HPDE6-E6E7 (cell line): Measurements from ENCODE around the gene CDC16.
"Not testable (repeated sequence)": the region's sequence is repeated elsewhere in the genome, so short reads cannot be mapped to it uniquely, and the experiment has no call there.

Source experiments
- DNase-seq: peaks from one replicate; pipeline ENCODE4 v3.0.0; 2011; ENCODE audit warnings: missing footprints; ENCODE audit errors: extremely low spot score

CDC16 gene

DNA sequence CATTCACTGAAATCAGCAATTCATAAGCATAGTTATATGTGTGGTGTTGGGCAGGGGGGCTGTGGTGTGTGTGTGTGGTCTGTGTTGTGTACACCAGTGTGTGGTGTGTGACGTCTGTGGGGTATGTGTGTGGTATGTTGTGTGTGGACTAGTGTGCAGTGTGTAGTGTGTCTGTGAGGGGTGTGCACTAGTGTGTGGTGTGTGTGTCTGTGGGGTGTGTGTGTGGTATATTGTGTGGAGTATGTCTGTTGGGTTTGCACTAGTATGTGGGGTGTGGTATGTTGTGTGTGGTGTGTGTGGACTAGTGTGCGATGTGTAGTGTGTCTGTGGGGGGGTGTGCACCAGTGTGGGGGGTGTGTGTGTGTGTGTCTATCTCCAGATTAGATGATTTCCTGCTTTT lies 7.2 kb upstream of the CDC16 start:
- no peak for DNase-seq

DNA sequence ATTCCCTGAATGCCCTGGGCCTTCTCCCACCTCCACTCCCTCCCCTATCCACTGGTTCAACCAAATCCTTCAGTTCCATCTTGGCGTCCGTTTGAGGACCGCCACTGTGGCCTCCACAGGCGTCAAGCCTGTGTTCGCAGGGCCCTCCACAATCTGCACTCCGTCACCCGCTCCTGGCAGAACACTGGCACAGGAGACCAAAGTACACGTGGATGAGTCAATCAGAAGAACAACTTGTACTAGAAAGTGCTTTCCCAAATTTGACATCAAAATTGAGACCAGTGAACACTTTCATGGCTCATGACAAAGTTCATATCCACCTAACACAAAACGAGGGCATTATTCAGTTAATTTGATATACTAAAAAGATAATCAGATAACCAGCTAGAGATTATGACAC lies 6.5 kb upstream of the CDC16 start:
- DNase-seq = no peak

DNA sequence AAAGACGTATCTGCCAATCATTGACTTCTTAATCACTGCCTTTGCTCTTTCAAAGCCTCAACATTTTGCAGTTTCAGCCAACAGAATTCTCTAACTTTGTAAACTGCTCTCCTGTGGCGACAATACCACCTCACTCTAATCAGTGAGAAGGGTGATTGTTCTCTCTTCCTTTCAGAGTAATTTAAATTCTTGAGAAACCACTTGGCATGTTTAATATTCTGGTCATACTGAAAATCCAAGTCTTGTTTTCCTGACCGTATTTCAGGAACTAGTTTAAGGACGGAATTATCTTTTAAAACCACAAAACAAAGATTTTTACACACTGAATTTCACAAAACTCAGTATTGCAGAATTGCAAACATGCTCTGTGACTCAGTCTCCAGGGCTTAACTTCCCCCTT lies 5.2 kb upstream of the CDC16 start:
- DNase-seq = no peak

- no peak for DNase-seq
These were observed 4.6 kb upstream of the CDC16 start for GRCh38 chr13:114230117-114230516.

DNA sequence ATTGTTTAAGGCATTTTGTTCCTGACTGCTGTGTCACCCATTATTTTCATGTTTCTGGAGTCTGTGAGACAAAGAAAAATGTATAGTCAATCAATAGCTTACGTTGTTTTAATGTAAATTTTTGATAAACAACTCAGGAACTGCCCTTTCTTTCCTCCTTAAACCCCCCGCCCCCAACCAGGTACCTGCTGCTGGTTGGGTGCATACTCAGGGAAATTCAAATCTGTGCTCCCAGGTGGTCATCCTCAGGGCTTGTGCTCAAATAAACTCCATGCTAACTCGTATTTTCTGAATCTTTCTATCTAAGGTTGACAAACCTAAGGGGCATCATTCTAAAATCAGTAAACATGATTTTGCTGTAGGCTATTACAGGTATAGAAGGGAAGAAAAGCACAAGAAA lies 4.1 kb upstream of the CDC16 start:
- no peak for DNase-seq

DNA sequence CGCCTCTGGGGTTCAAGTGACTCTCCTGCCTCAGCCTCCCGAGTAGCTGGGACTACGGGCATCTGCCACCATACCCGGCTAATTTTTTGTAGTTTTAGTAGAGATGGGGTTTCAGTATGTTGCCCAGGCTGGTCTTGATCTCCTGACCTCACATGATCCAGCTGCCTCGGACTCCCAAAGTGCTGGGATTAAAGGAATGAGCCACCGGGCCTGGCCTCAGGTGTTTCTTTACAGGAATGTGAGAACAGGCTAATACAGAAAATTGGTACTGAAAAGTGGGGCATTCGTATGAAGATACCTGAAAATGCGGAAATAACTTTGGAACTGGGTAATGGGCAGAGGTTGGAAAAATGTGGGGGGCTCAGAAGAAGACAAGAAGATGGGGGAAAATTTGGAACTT lies 2.8 kb upstream of the CDC16 start:
- DNase-seq = no peak

DNA sequence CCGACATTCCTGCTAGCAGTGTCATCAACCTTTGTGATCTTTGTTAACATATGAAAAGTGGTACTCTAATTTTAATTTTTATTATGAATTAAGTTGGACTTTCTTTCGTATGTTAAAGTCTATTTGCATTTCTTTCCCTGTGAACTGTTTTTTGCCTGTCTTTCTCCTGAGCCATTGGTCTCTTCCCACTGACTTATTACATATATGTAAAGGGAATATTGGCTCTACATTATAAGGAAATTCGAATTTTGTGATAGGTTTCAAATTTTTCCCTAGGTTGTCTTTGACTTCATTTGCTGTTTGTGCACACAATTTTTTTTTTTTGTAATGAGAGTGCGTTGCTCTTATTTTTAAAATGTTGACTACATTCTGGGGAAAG lies 442 bp upstream of the CDC16 start:
- DNase-seq = no peak

DNA sequence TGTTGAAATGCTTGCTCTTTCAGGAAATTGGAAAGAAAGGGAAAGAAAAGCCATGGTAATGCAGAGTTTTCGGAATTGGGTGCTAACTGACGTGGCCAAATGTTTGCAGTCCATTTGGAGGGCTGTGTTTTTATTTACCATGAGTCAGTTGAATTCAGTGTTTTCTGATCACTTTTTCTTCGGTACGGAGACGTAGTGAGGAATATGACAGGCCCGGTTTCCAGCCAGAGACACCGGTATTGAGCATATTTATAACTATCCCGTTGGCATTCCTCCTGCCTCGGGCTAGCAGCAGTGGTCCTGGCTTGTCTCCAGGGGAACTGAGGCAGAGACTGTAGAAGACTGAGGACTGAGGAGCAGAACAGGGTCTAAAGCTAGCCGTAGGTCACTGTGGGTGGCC lies 1.0 kb downstream of the CDC16 start:
- DNase-seq = no peak

DNA sequence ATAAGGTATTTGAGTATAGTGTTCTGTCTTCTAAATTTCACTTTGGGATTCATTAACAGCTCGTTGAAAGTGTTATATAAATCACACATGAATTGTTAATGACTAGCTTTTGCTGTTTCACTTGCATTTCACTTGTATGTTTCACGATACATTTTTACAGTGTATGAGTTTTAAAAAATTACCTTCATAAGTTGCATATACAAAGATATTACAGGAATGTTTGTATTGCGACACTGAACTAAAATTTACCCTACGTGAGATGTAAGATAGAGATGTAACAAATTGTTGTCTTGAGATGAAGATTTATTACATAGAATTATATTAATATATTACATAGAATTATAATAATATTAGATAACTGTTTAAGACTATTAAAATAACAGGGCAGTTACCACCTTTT lies 1.5 kb downstream of the CDC16 start:
- no peak for DNase-seq

- no peak for DNase-seq
These were observed 2.9 kb downstream of the CDC16 start for GRCh38 chr13:114237415-114238112.

DNA sequence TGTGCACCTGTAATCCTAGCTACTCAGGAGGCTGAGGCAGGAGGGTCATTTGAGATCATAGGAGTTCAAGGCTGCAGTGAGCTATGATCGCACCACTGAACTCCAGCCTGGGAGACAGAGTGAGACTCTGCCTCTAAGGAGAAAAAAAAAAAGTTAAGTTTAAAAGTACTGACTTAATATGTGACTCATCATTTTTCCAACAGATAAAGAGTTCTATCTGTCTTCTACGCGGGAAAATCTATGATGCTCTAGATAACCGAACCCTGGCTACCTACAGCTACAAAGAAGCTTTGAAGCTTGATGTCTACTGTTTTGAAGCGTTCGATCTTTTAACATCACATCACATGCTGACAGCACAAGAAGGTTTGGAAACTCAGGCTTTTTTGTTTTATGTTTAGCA lies 7.2 kb downstream of the CDC16 start:
- DNase-seq = no peak

- DNase-seq = no peak
These were observed 9.3 kb downstream of the CDC16 start for GRCh38 chr13:114243971-114244370.

- DNase-seq = no peak
These were observed 9.9 kb downstream of the CDC16 start for GRCh38 chr13:114244637-114245036.

DNA sequence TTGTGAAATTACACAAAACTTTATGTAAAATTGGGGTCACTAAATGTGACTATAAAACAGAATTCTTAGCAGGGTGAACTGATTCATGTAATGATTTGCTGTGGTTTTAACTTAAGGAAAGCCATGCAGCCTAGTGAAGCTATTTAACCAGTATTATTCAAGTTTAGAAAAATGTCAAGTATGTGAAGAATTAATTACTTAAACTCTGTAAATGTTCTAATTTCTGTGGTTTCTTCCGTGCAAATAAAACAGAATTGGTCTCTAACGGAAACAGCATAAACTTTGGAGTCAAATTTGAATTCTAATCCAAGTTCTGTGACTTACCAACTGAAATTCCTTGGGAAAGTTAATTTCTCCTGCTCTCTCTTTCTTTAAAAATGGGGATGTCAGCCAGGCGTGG lies 13.3 kb downstream of the CDC16 start:
- DNase-seq = no peak

DNA sequence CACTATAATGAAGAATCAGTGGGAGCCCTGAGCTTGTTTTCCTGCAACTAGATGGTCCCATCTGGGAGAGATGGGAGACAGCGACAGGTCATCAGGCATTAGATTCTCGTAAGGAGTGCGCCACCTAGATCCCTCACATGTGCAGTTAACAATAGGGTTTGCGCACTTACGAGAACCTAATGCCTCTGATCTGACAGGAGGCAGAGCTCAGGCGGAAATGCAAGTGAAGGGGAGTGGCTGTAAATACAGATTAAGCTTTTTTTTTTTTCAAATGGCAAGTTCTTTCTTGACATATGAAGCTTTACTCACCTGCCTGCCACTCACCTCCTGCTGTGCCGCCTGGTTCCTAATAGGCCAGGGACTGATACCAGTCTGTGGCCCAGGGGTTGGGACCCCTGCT lies 14.4 kb downstream of the CDC16 start:
- DNase-seq = no peak

GRCh38 chr13:114251639-114252440 lies 17.1 kb downstream of the CDC16 start:
- not testable (repeated sequence) for DNase-seq

- DNase-seq = no peak
These were observed 21.9 kb downstream of the CDC16 start for GRCh38 chr13:114256547-114256946.

GRCh38 chr13:114257014-114257413 lies 22.3 kb downstream of the CDC16 start:
- DNase-seq = no peak

DNA sequence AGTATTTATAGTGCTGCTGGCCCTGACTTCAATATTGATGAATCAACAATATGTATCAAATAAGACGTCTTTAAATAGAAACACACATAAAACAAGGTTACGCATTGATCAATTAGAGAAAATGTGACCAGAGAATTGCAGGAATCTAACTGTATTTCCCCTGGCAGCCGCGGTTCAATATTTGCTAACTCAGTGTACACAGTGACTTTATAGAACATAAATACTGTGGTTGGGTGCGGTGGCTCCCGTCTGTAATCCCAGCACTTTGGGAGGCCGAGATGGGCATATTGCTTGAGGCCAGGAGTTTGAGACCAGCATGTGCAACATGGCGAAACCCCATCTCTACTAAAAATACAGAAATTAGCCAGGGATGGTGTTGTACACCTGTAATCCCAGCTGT lies 23.9 kb downstream of the CDC16 start:
- DNase-seq = no peak

GRCh38 chr13:114259374-114259773 lies 24.7 kb downstream of the CDC16 start:
- no peak for DNase-seq

- DNase-seq = no peak
These were observed 25.3 kb downstream of the CDC16 start for GRCh38 chr13:114259974-114260373.

GRCh38 chr13:114260814-114261213 lies 26.1 kb downstream of the CDC16 start:
- no peak for DNase-seq

- no peak for DNase-seq
These were observed 26.8 kb downstream of the CDC16 start for GRCh38 chr13:114261328-114261965.
